RWPE1 (cell line): Measurements from ENCODE around the gene CNN2.

Source experiments
- CTCF ChIA-PET: fragments of 350-600 bp; sonication (Branson Sonifier 250); formaldehyde crosslinking; extraction: SDS; loops from one replicate; lab custom pipeline; 2021; lab: Yijun Ruan, JAX
- POLR2A ChIA-PET: fragments of 400-600 bp; formaldehyde crosslinking; extraction: SDS; loops from one replicate; lab custom pipeline; 2020; ENCODE audit warnings: antibody characterized with exemption; ENCODE audit not compliant: low non-redundant PET; lab: Yijun Ruan, JAX
- DNase-seq: peaks from one replicate; pipeline ENCODE4 v3.0.0; 2012; ENCODE audit warnings: low spot score
- H3K27ac ChIP-seq: fragments of 450-650 bp; 2 replicates; pipeline ENCODE4 v1.5.1; 2017
- TF ChIP-seq, protein P1 (sequence below): fragments of 450-650 bp; conservative IDR thresholded peaks from 2 replicates; pipeline ENCODE4 v1.5.1; 2017; ENCODE audit warnings: low read depth, mild to moderate bottlenecking

Gene CNN2

DNA sequence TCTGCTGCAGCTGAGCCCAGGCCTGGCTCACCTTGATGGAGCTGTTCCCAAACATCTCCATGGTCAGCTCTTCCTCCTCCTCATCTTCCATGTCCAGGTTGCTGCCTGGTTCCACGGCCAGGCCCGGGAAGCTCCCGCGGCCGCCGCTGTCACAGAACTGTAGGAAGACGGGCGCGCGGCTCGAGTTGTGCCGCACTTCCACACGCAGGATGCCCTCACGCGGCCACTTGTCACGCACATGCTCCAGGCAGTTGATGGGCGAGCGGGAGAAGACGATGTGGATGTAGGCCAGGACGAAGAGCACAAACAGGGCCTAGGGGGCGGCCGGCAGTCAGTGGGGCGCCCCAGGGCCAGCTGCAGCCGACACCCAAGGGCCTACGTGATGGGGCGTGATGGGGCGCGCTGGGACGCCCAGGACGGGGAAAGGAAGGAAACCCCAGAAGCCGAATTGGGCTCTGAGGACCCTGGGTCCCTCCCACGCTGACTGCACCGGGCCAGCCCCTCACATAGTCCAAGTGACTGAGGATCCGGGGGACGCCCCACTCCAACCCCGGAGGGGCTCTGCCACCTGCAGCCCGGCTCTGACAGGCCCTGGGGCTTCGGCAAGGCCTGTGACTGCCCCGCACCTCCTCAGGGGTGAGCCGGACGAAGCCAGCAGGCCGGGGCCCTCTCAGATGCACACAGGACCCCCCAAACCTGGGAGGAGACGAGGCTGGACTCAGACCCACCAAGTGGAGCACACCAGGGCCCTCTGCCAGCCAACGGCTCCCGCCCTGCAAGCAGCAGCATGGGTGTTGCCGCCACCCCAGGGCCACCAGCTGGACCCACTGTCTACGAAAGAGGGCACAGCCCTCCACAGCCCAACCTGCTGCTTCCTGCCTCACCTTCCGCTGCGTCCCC is 12.0 kb upstream of the CNN2 start:
- CTCF ChIA-PET, result interaction anchor here (0.8 kb wide), 1 partner anchor 13 kb away, joined by 4 read pairs; no protein-coding TSS in a partner anchor
- H3K27ac ChIP-seq, result peak overlapping the region; percentile 93
- TF ChIP-seq, protein P1, sequence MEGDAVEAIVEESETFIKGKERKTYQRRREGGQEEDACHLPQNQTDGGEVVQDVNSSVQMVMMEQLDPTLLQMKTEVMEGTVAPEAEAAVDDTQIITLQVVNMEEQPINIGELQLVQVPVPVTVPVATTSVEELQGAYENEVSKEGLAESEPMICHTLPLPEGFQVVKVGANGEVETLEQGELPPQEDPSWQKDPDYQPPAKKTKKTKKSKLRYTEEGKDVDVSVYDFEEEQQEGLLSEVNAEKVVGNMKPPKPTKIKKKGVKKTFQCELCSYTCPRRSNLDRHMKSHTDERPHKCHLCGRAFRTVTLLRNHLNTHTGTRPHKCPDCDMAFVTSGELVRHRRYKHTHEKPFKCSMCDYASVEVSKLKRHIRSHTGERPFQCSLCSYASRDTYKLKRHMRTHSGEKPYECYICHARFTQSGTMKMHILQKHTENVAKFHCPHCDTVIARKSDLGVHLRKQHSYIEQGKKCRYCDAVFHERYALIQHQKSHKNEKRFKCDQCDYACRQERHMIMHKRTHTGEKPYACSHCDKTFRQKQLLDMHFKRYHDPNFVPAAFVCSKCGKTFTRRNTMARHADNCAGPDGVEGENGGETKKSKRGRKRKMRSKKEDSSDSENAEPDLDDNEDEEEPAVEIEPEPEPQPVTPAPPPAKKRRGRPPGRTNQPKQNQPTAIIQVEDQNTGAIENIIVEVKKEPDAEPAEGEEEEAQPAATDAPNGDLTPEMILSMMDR, result no peak
- no peak for DNase-seq
- POLR2A ChIA-PET, result no interaction called here

DNA sequence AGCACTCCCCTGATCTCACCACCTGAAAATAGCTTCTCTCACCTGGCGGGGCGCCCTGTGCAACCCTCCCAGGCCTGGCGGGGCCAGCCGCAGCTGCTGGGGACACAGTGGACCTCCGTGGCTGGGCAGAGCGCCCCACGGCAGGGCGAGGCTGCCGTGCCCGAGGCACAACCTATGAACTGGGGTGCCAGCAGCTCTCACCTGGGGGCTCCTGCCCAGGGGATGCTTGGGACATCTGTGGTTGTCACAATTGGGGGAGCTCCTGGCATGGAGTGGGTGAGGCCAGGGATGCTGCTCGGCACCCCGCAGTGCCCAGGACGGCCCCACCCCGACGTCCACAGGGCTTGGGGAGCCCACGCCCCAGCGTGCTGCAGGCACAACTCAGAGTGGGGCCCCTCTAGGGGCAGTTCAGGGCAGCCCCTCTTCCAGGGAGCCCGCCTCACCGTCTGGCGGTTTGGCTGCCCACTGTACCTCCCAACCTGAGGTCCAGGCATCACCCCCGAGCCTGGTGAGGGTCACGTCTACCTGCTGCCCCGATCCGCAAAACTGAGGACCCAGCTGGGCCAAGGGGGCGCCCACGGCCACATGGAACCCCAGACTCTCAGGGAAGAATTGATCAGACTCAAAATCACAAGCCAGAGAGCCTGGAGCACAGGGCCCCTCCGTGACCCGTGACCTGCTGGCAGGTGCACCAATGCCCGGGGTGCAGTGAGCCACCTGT is 11.2 kb upstream of the CNN2 start:
- TF ChIP-seq, protein P1, result no peak
- no peak for DNase-seq
- ChIA-PET CTCF (interaction anchor here (0.8 kb wide), 1 partner anchor 14 kb away, joined by 4 read pairs; no protein-coding TSS in a partner anchor), POLR2A (no interaction called here)
- H3K27ac ChIP-seq, result peak overlapping the region; percentile 93

DNA sequence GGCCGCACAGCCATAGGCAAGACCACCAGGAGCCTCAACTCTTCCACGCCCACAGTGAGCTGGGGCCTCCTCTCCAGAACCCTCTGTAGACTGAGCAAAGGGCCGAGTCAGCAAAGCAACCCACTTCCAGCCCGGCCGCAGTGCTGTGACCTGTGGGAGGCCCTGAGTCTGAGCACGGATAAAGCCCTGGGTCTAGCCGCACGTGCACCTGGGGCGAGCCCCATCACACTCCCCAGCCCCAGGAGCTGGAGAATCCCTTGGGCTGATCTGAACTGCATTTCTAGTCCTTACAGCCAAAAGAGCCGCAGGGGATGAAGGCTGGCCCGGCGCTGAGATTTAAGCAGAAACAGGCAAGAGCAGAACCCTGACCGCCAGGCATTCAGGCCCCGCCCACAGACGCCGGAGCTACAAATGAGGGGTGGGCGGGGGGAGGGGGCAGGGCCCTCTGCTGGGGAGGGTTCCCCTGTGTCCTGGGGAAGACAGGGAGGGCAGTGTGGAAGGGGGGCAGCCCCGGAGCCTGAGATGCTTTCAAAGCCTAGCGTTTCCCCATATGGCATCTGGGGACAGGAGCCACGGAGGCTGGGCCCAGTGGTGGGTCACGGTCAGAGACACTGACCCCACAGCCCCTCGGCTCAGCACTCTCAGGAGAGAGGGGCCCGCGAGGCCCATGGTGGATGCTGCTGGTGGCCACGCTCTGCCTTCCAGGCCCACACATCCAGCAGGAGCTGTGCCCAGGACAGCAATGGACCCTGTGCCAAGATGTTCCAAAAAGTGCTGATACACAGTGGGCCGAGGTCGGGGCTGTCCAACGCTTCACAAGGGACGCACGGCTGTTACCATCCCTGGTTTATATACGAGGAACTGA is 10.4 kb upstream of the CNN2 start:
- DNase-seq, result no peak
- POLR2A ChIA-PET, result no interaction called here
- CTCF ChIA-PET, result no interaction called here
- TF ChIP-seq, protein P1, result no peak
- peak overlapping the region; percentile 93 for H3K27ac ChIP-seq

DNA sequence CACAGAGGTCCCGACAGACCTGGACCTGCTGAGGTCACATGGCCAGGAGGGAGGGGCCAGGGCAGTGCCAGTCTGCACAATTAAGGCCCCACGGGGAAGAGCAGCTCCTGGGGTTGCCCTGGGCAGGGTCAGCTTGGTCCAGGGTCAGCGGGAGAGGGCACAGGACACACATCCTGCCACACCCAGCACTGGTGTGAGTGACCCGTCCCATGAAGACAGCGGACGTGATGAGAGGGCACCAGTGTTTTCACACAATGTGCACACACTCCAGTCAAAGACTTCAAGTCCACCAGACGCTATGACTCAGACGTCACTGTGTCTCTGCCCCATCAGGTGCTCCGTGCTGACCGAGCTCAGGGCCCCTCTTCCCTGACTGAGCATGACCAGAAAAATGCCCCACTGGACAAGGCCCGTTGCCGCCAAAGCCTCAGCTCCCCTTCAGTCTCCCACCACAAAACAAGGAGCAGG is 9.7 kb upstream of the CNN2 start:
- ChIA-PET CTCF (no interaction called here), POLR2A (interaction anchor here (0.6 to 0.8 kb wide), 4 partner anchors 11 to 170 kb away, joined by 3 to 8 read pairs (median 4); no protein-coding TSS in a partner anchor)
- TF ChIP-seq, protein P1, result no peak
- H3K27ac ChIP-seq, result peak overlapping the region; percentile 93
- DNase-seq, result no peak

DNA sequence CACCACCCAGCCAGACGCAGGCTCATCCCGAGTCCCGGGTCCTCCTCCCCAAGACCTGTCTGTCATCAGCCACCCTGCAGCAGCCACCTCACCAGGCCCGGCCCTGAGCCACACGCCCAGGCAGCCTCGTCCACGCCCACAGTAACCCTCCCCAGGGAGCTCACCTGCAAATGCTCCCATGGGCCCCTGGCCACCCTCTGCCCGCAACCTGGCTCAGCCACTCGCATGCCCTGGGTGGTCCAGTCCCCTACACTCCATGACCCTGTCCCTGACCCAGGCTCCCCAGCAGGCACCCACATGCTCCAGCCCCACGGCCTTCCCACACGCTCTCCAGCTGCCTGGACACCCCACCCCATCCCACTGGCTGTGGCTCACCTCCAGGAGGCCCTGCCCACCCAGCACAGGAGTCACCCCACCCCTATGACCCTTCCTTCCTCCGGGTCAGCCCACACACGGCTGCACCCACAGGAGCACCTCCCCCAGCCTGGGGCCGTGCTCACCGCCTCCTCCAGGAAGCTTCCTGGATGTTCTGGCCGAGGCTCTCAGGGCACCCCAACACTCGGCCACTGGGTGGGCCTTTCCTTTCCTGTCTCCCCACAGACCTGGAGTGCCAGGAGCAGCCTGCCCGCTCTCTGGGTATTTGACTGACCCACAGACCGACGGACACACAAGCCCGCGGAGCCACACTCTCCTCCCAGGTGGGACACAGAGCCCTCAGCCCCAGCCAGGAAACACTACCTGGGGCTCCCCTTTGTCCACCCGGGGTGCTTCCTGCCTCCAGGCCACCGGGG is 9.1 kb upstream of the CNN2 start:
- DNase-seq, result no peak
- CTCF ChIA-PET, result interaction anchor here (0.6 kb wide), 1 partner anchor 1170 kb away, joined by 4 read pairs; no protein-coding TSS in a partner anchor

More for the DNA sequence above, 9.1 kb upstream of the CNN2 start:
- H3K27ac ChIP-seq, result peak overlapping the region; percentile 93
- POLR2A ChIA-PET, result interaction anchor here (0.6 to 0.8 kb wide), 4 partner anchors 10 to 170 kb away, joined by 3 to 8 read pairs (median 4); no protein-coding TSS in a partner anchor
- TF ChIP-seq, protein P1, result no peak
